NCI-H460 (cell line): Measurements from ENCODE around the gene OR4K2. TPM values are rescaled to one million over a fixed set of nuclear protein-coding genes. Genes with fewer than 3 reads are reported as not detected.
"Not testable (repeated sequence)": the region's sequence is repeated elsewhere in the genome, so short reads cannot be mapped to it uniquely, and the experiment has no call there.

Experiments used
- DNase-seq: peaks from one replicate; pipeline ENCODE4 v3.0.0-alpha.2; 2016; ENCODE audit warnings: low read depth; ENCODE audit errors: extremely low read depth
- polyA plus RNA-seq: library from polyadenylated mRNA; depleted of rRNA; stranded (reverse); fragments of >200 nt; gene quantifications from 2 replicates; pipeline ENCODE4 v1.2.3, GENCODE V29; 2014; cell fraction: nucleus; rRNA removed
- total RNA-seq: library from RNA; depleted of rRNA; stranded (reverse); fragments of >200 nt; shearing (Covaris generic); gene quantifications from 2 replicates; pipeline ENCODE4 v1.2.3, GENCODE V29; 2014; rRNA removed

OR4K2 gene
- total RNA-seq, result not detected in 2 replicates
- not detected in 2 replicates for polyA plus RNA-seq

DNA sequence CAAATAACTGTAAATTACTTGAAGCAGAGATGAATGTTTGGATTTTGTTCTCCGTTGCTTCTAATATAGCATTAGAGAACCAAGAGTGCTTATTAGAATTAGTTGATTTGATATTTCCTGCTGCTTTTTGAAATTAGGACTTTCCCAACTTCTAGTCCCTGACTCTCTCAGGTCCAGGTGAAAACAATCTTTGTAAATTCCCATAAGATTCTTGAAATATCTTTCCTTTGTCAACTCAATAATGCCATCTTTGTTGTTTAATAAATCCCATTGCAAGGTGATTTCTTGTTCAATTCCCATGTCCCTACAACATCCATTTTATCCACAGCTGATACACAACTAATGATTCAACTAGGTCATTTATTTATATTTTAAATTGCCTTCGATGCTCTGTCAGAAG lies at the start of gene OR4K2:
OR4K2 (plus strand) TSS at position 301 of the 400 bp plus-strand sequence. CDS start 1,126 bp downstream, outside the sequence.
- DNase-seq, result no peak

DNA sequence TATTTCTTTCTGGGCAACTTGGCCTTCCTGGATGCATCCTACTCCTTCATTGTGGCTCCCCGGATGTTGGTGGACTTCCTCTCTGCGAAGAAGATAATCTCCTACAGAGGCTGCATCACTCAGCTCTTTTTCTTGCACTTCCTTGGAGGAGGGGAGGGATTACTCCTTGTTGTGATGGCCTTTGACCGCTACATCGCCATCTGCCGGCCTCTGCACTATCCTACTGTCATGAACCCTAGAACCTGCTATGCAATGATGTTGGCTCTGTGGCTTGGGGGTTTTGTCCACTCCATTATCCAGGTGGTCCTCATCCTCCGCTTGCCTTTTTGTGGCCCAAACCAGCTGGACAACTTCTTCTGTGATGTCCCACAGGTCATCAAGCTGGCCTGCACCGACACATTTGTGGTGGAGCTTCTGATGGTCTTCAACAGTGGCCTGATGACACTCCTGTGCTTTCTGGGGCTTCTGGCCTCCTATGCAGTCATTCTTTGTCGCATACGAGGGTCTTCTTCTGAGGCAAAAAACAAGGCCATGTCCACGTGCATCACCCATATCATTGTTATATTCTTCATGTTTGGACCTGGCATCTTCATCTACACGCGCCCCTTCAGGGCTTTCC lies 47.2 kb upstream of the OR4K2 start:
- not testable (repeated sequence) for DNase-seq

GRCh38 chr14:19828314-19828713 lies 46.6 kb upstream of the OR4K2 start:
- no peak for DNase-seq

DNA sequence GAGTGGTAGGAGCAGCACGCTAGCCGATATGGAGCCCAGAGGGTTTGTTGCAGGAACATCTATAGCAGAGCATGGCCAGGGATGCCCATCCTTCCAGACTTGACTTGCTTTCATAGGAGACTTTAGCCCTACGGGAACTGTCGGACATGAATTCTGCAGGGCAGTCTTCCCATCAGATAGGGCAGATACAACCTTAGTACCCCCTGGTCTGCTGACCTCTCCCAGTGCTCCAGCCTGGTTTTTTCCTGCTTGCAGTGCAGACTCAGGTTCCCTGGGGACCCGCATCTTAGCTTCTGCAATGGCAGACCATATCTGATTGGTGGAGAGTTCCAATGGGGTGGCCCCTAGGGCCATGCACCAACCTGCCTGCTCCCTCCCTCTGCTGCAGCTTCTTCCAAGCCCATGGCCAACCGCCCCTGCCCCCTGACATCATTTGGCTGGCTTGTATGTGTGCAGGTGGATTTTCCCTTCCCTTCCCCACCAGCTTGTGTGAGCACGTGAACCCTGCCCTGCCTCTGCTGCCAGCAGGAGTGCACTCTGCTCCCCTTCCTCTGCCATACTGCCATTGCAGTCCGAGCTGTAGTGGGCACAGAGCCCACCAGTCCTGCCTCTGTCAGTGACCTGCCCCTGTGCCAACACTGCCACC lies 40.6 kb upstream of the OR4K2 start:
- DNase-seq, result not testable (repeated sequence)

GRCh38 chr14:19838433-19838832 lies 36.5 kb upstream of the OR4K2 start:
- DNase-seq, result no peak

DNA sequence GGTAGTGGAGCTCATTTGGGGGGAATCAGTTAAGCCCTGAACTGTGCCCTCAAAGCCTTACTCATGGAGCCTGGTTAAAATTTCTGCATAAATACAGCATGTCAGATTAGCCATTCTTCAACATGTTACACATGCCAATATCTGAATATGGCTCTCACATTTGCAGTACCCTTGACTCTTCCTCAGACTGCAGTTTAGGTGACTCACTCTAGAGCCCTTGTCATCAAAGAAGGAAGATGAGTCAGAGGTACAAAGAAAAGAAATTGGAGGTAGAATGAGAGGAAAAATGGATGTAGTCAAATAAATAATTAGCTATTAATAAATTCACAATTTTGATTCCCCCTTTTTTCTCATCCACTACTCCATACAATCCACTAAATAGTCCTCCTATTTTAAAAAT lies 23.6 kb upstream of the OR4K2 start:
- no peak for DNase-seq

- not testable (repeated sequence) for DNase-seq
Measured at GRCh38 chr14:19866061-19866669, 8.8 kb upstream of the OR4K2 start.

DNA sequence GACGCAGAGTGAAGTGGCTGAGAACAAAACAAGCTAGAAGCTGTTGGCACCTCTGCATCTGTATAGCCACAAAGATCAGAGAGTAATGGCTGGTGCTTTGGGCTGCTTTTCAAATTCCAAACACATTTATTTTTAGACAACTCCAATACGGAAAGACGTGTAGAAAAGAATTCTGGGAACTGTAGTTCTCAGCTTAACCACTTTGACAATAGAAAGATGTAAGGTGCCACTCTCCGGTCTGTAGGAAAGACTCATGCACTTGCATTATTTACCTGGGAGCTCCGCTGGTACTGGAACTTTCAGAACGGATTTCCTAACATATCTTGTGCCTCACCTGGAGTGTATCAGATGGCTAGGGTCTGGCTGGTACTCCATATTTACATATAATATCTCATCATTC lies 1.8 kb upstream of the OR4K2 start:
- DNase-seq, result no peak

DNA sequence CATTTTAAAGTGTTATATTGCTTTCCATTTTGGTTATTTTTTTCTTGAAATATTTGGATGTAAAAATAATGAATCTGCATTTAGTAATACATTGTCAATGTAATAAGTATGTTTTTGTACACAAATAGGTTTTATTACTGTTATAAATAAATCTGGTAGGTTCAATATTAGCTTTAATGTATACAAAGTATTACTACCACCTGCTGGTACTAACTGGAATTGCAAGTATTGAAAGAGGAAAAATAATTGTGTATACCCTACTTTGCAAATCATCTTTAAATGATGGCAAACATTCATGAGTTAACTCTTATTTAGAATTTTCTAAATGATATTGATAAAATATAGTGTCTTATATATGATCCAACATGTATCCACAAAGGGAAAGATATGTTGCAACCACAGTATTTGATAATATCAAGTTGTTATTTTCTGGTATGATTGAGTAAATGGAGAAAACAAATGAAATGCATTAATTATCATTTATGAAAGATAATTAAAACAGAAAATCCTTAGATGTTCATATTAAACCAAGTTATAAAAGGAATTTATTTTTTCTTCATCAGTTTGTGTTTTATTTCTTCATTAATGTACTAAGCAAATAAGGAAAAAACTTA lies 3.2 kb downstream of the OR4K2 start:
- peak; percentile 39 for DNase-seq

DNA sequence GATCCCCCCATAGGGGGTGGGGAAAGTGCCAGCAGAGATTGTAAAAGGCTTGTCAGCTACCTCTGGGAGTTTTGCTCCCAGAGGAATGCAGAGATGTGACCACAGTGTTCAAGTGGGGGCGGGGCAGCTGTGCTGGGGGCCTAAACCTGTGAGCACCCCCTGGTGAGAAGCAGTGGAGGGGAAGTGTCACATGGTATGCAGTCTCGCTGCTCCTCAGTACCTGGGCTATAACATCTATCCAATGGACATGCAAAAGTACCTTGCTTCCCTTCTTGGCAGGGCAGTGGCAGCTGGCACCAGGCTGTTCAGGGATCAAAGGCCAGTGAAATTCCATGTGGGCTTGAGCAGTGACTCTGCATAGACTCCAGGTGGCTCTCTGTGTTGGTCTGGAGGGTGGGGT lies 20.3 kb downstream of the OR4K2 start:
- no peak for DNase-seq

GRCh38 chr14:19900999-19901398 lies 26.1 kb downstream of the OR4K2 start:
- no peak for DNase-seq

GRCh38 chr14:19902409-19902808 lies 27.5 kb downstream of the OR4K2 start:
- no peak for DNase-seq

GRCh38 chr14:19906665-19907064 lies 31.7 kb downstream of the OR4K2 start:
- no peak for DNase-seq

- DNase-seq, result no peak
Measured at GRCh38 chr14:19911114-19911513, 36.2 kb downstream of the OR4K2 start.

- no peak for DNase-seq
Measured at GRCh38 chr14:19917243-19917642, 42.3 kb downstream of the OR4K2 start.

DNA sequence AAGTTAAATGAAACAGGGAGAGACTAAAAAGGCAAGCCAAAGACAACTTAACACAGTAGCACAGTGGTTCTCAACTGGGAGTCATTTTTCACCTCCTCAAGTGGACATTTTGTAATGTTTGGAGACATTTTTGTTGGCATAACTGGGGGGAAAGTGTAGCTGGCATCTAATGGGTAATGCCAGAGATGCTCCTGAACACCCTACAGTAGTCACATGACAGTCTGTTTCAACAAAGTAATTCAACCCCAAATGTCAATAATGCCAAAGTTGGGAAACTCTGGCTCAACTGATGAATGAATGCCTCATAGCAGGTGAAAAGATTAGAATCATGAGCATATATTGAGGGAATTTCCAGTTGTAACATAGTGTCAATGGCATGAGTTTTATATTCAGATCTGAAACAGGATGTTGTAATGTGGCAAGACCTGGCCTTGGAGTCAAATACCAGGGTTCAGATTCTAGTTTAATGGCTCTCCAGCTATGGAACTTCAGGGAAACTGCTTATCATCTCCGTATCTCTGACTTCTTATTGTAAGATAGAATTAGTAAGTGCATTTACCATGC lies 43.1 kb downstream of the OR4K2 start:
- no peak for DNase-seq

DNA sequence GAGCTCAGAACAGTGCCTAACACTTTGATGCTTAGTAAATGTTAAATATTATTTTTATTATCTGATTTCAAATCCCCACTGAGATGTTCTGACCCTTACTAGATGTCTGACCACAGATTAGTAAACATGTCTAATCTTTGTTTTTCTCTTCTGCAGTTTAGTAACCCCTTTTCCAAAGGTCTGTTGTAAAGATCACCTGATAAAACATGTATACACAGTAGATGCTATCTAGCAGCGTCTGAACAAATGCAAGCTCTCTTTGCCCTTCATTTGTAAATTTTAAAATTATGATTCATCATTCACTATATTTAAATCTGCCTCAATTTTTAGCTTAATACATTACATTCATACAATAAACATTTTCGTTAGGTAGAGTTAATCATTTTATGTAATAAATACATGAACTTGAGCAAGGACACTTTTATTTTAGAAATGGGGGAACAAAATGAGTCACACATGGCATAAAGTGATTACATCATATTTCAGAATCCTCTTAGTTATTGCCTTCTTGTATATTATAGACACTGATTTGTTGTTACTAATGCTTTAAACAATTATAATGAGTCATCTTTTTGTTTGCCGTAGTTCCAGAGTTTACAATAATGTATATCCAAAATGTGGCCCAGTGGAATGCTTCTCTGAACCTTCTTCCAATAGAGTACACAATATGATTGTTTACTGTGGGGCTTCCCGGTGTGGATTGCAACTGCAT lies 43.8 kb downstream of the OR4K2 start:
- no peak for DNase-seq

GRCh38 chr14:19920021-19920657 lies 45.2 kb downstream of the OR4K2 start, which contains the start of gene OR4K5:
Gene OR4K5, plus strand, starts transcription at chr14:19920607. Its CDS starts 0 bp downstream, at chr14:19920607.
- DNase-seq, result no peak

- DNase-seq, result no peak
Measured at GRCh38 chr14:19930617-19931016, 55.7 kb downstream of the OR4K2 start, which contains the start of gene OR4K1. Gene OR4K1, plus strand, starts transcription at chr14:19930917. Its CDS starts 4,750 bp downstream, at chr14:19935667.
